HEK293 (cell line): ENCODE measurements around the gene APLP1.

ENCODE experiments used
- BCL11B ChIP-seq: fragments of 450-650 bp; formaldehyde crosslinking; IDR thresholded peaks from 2 replicates; pipeline ENCODE4 v1.5.1; 2016; ENCODE audit warnings: low read depth, missing biosample characterization, missing genetic modification characterization
- EGR2 ChIP-seq: fragments of 450-650 bp; formaldehyde crosslinking; IDR thresholded peaks from 2 replicates; pipeline ENCODE4 v1.5.1; 2016; ENCODE audit warnings: low read depth, missing biosample characterization, missing genetic modification characterization
- ELK4 ChIP-seq: IDR thresholded peaks from 2 replicates; pipeline ENCODE4 v1.6.1; 2011; ENCODE audit warnings: mild to moderate bottlenecking, low read depth, low read length, borderline replicate concordance
- OSR2 ChIP-seq: fragments of 450-650 bp; formaldehyde crosslinking; IDR thresholded peaks from 2 replicates; pipeline ENCODE4 v1.5.1; 2016; ENCODE audit warnings: missing biosample characterization, missing genetic modification characterization
- RBAK ChIP-seq: fragments of 450-650 bp; formaldehyde crosslinking; IDR thresholded peaks from 2 replicates; pipeline ENCODE4 v1.5.1; 2016; ENCODE audit warnings: missing biosample characterization, missing genetic modification characterization
- SP3 ChIP-seq: fragments of 450-650 bp; formaldehyde crosslinking; IDR thresholded peaks from 2 replicates; pipeline ENCODE4 v1.5.1; 2016; ENCODE audit warnings: missing biosample characterization, missing genetic modification characterization
- ZBTB1 ChIP-seq: fragments of 450-650 bp; formaldehyde crosslinking; IDR thresholded peaks from 2 replicates; pipeline ENCODE4 v1.5.1; 2016; ENCODE audit warnings: missing biosample characterization, missing genetic modification characterization
- ZBTB17 ChIP-seq: fragments of 450-650 bp; formaldehyde crosslinking; IDR thresholded peaks from 2 replicates; pipeline ENCODE4 v1.5.1; 2016; ENCODE audit warnings: missing biosample characterization, missing genetic modification characterization
- ZBTB48 ChIP-seq: fragments of 450-650 bp; formaldehyde crosslinking; IDR thresholded peaks from 2 replicates; pipeline ENCODE4 v1.5.1; 2016; ENCODE audit warnings: missing biosample characterization, missing genetic modification characterization
- ZFHX2 ChIP-seq: fragments of 450-650 bp; formaldehyde crosslinking; conservative IDR thresholded peaks from 2 replicates; pipeline ENCODE4 v1.5.1; 2016; ENCODE audit warnings: missing biosample characterization, missing genetic modification characterization
- ZNF114 ChIP-seq: fragments of 450-650 bp; formaldehyde crosslinking; IDR thresholded peaks from 2 replicates; pipeline ENCODE4 v1.5.0; 2017; ENCODE audit warnings: missing biosample characterization, missing genetic modification characterization
- ZNF140 ChIP-seq: fragments of 450-650 bp; formaldehyde crosslinking; IDR thresholded peaks from 2 replicates; pipeline ENCODE4 v1.5.1; 2016; ENCODE audit warnings: missing biosample characterization, missing genetic modification characterization
- ZNF239 ChIP-seq: fragments of 450-650 bp; formaldehyde crosslinking; IDR thresholded peaks from 2 replicates; pipeline ENCODE4 v1.5.1; 2016; ENCODE audit warnings: missing biosample characterization, missing genetic modification characterization
- ZNF280C ChIP-seq: fragments of 450-650 bp; formaldehyde crosslinking; IDR thresholded peaks from 2 replicates; pipeline ENCODE4 v1.5.1; 2016; ENCODE audit warnings: missing biosample characterization, missing genetic modification characterization
- ZNF335 ChIP-seq: fragments of 450-650 bp; formaldehyde crosslinking; conservative IDR thresholded peaks from 2 replicates; pipeline ENCODE4 v1.5.1; 2016; ENCODE audit warnings: missing biosample characterization, missing genetic modification characterization
- ZNF391 ChIP-seq: fragments of 450-650 bp; formaldehyde crosslinking; IDR thresholded peaks from 2 replicates; pipeline ENCODE4 v1.5.1; 2016; ENCODE audit warnings: low read depth, missing biosample characterization, missing genetic modification characterization, borderline replicate concordance
- ZNF404 ChIP-seq: fragments of 450-650 bp; formaldehyde crosslinking; IDR thresholded peaks from 2 replicates; pipeline ENCODE4 v1.5.1; 2017; ENCODE audit warnings: missing biosample characterization, missing genetic modification characterization
- ZNF449 ChIP-seq: fragments of 450-650 bp; formaldehyde crosslinking; IDR thresholded peaks from 2 replicates; pipeline ENCODE4 v1.5.1; 2017; ENCODE audit warnings: missing biosample characterization, mild to moderate bottlenecking, missing genetic modification characterization, moderate library complexity
- ZNF488 ChIP-seq: fragments of 450-650 bp; formaldehyde crosslinking; IDR thresholded peaks from 2 replicates; pipeline ENCODE4 v1.5.1; 2016; ENCODE audit warnings: missing biosample characterization, missing genetic modification characterization
- ZNF501 ChIP-seq: fragments of 450-650 bp; formaldehyde crosslinking; IDR thresholded peaks from 2 replicates; pipeline ENCODE4 v1.5.1; 2016; ENCODE audit warnings: missing biosample characterization, missing genetic modification characterization
- ZNF513 ChIP-seq: fragments of 450-650 bp; IDR thresholded peaks from 2 replicates; pipeline ENCODE4 v1.5.1; 2018; ENCODE audit warnings: missing biosample characterization, missing genetic modification characterization
- ZNF548 ChIP-seq: fragments of 450-650 bp; formaldehyde crosslinking; IDR thresholded peaks from 2 replicates; pipeline ENCODE4 v1.5.1; 2016; ENCODE audit warnings: missing biosample characterization, missing genetic modification characterization
- ZNF558 ChIP-seq: fragments of 450-650 bp; formaldehyde crosslinking; IDR thresholded peaks from 2 replicates; pipeline ENCODE4 v1.5.1; 2016; ENCODE audit warnings: missing biosample characterization, missing genetic modification characterization
- ZNF571 ChIP-seq: fragments of 450-650 bp; formaldehyde crosslinking; IDR thresholded peaks from 2 replicates; pipeline ENCODE4 v1.5.0; 2017; ENCODE audit warnings: missing biosample characterization, missing genetic modification characterization
- ZNF585B ChIP-seq: fragments of 450-650 bp; formaldehyde crosslinking; IDR thresholded peaks from 2 replicates; pipeline ENCODE4 v1.5.1; 2016; ENCODE audit warnings: missing biosample characterization, missing genetic modification characterization
- ZNF596 ChIP-seq: fragments of 450-650 bp; IDR thresholded peaks from 2 replicates; pipeline ENCODE4 v1.5.0; 2018; ENCODE audit warnings: missing biosample characterization, mild to moderate bottlenecking, missing genetic modification characterization, moderate library complexity
- ZNF610 ChIP-seq: fragments of 450-650 bp; formaldehyde crosslinking; IDR thresholded peaks from 2 replicates; pipeline ENCODE4 v1.5.1; 2016; ENCODE audit warnings: missing biosample characterization, missing genetic modification characterization, borderline replicate concordance
- ZNF623 ChIP-seq: fragments of 450-650 bp; formaldehyde crosslinking; IDR thresholded peaks from 2 replicates; pipeline ENCODE4 v1.5.1; 2016; ENCODE audit warnings: missing biosample characterization, missing genetic modification characterization
- ZNF626 ChIP-seq: fragments of 450-650 bp; sonication (Bioruptor Pico); formaldehyde crosslinking; IDR thresholded peaks from 2 replicates; pipeline ENCODE4 v1.5.1; 2018; ENCODE audit warnings: missing biosample characterization, missing genetic modification characterization, inconsistent platforms

APLP1 gene

GRCh38 chr19:35842666-35843272, 25.6 kb upstream of the APLP1 start (continued):
- TF ChIP-seq ZNF513 (no peak), SP3 (tag by site-specific recombination) (no peak), ZBTB48 (tag by site-specific recombination) (no peak), ZBTB1 (tag by site-specific recombination) (no peak), ZNF114 (tag by site-specific recombination) (no peak), ELK4 (no peak), ZNF140 (no peak), ZNF596 (tag by site-specific recombination) (no peak), ZNF571 (tag by site-specific recombination) (0 out of 2 replicates have a peak, but pooled peaks have one; percentile 16), ZNF239 (tag by site-specific recombination) (no peak), ZNF501 (tag by site-specific recombination) (no peak), ZNF404 (no peak), ZNF280C (tag by site-specific recombination) (no peak), ZNF488 (tag by site-specific recombination) (no peak), OSR2 (no peak), ZNF449 (tag by site-specific recombination) (no peak), ZNF610 (tag by site-specific recombination) (no peak), ZNF391 (tag by site-specific recombination) (no peak), ZNF623 (tag by site-specific recombination) (no peak), ZNF548 (tag by site-specific recombination) (no peak), ZNF558 (tag by site-specific recombination) (no peak), ZNF335 (tag by site-specific recombination) (no peak), ZFHX2 (no peak), BCL11B (tag by site-specific recombination) (no peak), RBAK (tag by site-specific recombination) (no peak), ZBTB17 (tag by site-specific recombination) (peak; percentile 91), EGR2 (tag by site-specific recombination) (no peak), ZNF585B (no peak), ZNF626 (tag by site-specific recombination) (no peak)
- TF ChIP-seq, all 188 proteins: peak for 9
